ENCODE results near the gene OR2S2. TPM values are rescaled to one million over a fixed set of nuclear protein-coding genes. Genes with fewer than 3 reads are reported as not detected.

The OR2S2 gene
- total and polyA plus RNA-seq, 2 donors (not counting 3 experiments of a cell fraction or from before 2014, with no cell fraction given) = not detected

DNA sequence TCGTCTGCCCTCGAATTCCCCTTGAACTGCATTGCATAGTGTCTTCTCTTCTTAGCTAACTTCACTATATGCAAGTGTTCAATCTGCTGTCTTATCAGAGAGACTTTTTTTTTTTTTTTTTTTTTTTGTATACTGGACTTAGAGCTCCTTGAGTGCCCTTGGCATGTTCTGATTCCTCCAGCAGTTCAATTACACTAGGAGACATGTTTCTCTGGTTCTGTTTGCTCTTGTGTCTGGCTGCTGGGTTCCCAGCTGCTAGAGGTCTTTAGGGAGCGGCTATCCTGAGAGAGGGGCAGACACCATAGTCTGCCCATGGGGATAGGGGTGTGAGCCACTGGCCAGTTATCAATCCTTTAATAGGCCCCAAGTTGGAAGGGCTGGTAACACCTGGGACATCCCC, 13.1 kb downstream of the OR2S2 start:
- intact Hi-C loops (cut with micrococcal nuclease) = loop anchor here (1.0 to 5.0 kb wide), 5 partner anchors 16 to 154 kb away; partner anchors contain the start of genes FAM221B, NPR2 and TMEM8B
- Histone ChIP-seq H3K9me1 (replicated peaks; ENCODE audit: control insufficient read depth, extremely low read depth, insufficient read depth, low read length) (no peaks in the 10 kb centered on the region), H3K36me3 (ENCODE audit: control insufficient read depth in 2 of 2, extremely low read depth in 1 of 2, insufficient read depth in 2 of 2, low read length in 2 of 2) (no peaks in the 10 kb centered on the region), H3K9me3 (replicated peaks; ENCODE audit: control insufficient read depth, insufficient read depth, low read length) (no peaks in the 10 kb centered on the region), H3K27me3 (ENCODE audit: control insufficient read depth in 2 of 2, insufficient read depth in 2 of 2, low read length in 2 of 2) (no peaks in the 10 kb centered on the region), H3K27ac (ENCODE audit: insufficient read depth, low read depth, low read length) (no peak overlapping the region), H3K4me3 (replicated peaks in 1 of 3; ENCODE audit: insufficient read depth in 1 of 3, low read depth in 1 of 3, low read length in 3 of 3) (no peak overlapping the region), H4K20me1 (replicated peaks; ENCODE audit: control insufficient read depth, extremely low read depth, insufficient read depth, low read length) (no peaks in the 10 kb centered on the region), H3K79me2 (ENCODE audit: control insufficient read depth, insufficient read depth, low read length) (no peaks in the 10 kb centered on the region), H3K4me2 (ENCODE audit: insufficient read depth, low read length) (no peak overlapping the region), H3K4me1 (ENCODE audit: control insufficient read depth, extremely low read depth, insufficient read depth, low read length) (peaks cover 21% of the 10 kb centered on the region), H3K9ac (replicated peaks; ENCODE audit: extremely low read depth, insufficient read depth, low read length) (no peak overlapping the region), H2AFZ (ENCODE audit: low read depth, low read length) (peak overlapping the region; percentile 87)
- no peak for DNase-seq (ENCODE audit: low read depth, low spot score)
- ChIA-PET CTCF (interaction anchor here (1.1 to 3.9 kb wide), 14 partner anchors 8 to 196 kb away, joined by 3 to 103 read pairs (median 11); partner anchors contain the start of genes HRCT1 and SPAAR), POLR2A (interaction anchor here (0.6 to 0.8 kb wide), 2 partner anchors 39 to 455 kb away, joined by 4 to 6 read pairs; no protein-coding TSS in a partner anchor)
- no peak for TF ChIP-seq FOS (IDR thresholded peaks at IDR 0.05; ENCODE audit: borderline replicate concordance, insufficient read depth, low read length)
- TF ChIP-seq POLR2AphosphoS5 (IDR thresholded peaks at IDR 0.05; ENCODE audit: insufficient read depth, low read depth, low read length) = no peak
- TF ChIP-seq, protein P1, sequence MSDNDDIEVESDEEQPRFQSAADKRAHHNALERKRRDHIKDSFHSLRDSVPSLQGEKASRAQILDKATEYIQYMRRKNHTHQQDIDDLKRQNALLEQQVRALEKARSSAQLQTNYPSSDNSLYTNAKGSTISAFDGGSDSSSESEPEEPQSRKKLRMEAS (IDR thresholded peaks at IDR 0.05; ENCODE audit: insufficient read depth, insufficient read length) = no peak
- no peak for TF ChIP-seq MYC (IDR thresholded peaks at IDR 0.05; ENCODE audit: low read depth, low read length)
- no peak for TF ChIP-seq EZH2 (IDR thresholded peaks at IDR 0.05; ENCODE audit: borderline replicate concordance, low read depth, low read length, severe bottlenecking)
- no peak for TF ChIP-seq GATA2 (IDR thresholded peaks at IDR 0.05; ENCODE audit: insufficient read depth, insufficient read length, low read depth, low read length)
- TF ChIP-seq JUN (IDR thresholded peaks at IDR 0.05; ENCODE audit: borderline replicate concordance, insufficient read depth, insufficient read length, low read depth) = no peak
- TF ChIP-seq, protein P2, sequence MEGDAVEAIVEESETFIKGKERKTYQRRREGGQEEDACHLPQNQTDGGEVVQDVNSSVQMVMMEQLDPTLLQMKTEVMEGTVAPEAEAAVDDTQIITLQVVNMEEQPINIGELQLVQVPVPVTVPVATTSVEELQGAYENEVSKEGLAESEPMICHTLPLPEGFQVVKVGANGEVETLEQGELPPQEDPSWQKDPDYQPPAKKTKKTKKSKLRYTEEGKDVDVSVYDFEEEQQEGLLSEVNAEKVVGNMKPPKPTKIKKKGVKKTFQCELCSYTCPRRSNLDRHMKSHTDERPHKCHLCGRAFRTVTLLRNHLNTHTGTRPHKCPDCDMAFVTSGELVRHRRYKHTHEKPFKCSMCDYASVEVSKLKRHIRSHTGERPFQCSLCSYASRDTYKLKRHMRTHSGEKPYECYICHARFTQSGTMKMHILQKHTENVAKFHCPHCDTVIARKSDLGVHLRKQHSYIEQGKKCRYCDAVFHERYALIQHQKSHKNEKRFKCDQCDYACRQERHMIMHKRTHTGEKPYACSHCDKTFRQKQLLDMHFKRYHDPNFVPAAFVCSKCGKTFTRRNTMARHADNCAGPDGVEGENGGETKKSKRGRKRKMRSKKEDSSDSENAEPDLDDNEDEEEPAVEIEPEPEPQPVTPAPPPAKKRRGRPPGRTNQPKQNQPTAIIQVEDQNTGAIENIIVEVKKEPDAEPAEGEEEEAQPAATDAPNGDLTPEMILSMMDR (IDR thresholded peaks at IDR 0.05; ENCODE audit: extremely low read depth in 1 of 2, insufficient read depth in 1 of 2, low read depth in 1 of 2, low read length in 2 of 2) = no peak
- TF ChIP-seq POLR2A (IDR thresholded peaks at IDR 0.05; ENCODE audit: low read depth, low read length) = no peak
- BruUV-seq (replicated peaks) = no TSS peak
- no peak for FAIRE-seq
- dilution Hi-C loops (cut with MboI; ENCODE audit: extremely low pct_ligation_motif_present, low sequenced_read_pairs) = no loop called here

Data from endothelial cell of umbilical vein (primary cell).